NCI-H1694 treated with DMSO at 0.1 percent for 48 hours (cell line): ENCODE results near the gene BST2.

Source experiments
- DNase-seq: peaks from one replicate; lab custom pipeline; 2025; lab: John Stamatoyannopoulos, UW

The BST2 gene

GRCh38 chr19:17419621-17420474 is 14.4 kb upstream of the BST2 start, which contains the start of gene MVB12A:
Gene MVB12A (plus strand): TSS chr19:17420047. CDS start chr19:17420136, 89 bp downstream.
- peak; percentile 95 for DNase-seq

- no peak for DNase-seq
These were observed 13.8 kb upstream of the BST2 start for GRCh38 chr19:17419154-17419620.

- DNase-seq, result no peak
These were observed 13.3 kb upstream of the BST2 start for GRCh38 chr19:17418710-17419109.

- no peak for DNase-seq
These were observed 9.7 kb upstream of the BST2 start for GRCh38 chr19:17415121-17415520.

- DNase-seq, result no peak
These were observed 8.7 kb upstream of the BST2 start for GRCh38 chr19:17414097-17414496.

- no peak for DNase-seq
These were observed 6.4 kb upstream of the BST2 start for GRCh38 chr19:17411801-17412200.

- no peak for DNase-seq
These were observed 4.6 kb upstream of the BST2 start for GRCh38 chr19:17409990-17410389.

- no peak for DNase-seq
These were observed 1.4 kb upstream of the BST2 start for GRCh38 chr19:17406887-17407196.

GRCh38 chr19:17406046-17406886 is 836 bp upstream of the BST2 start:
- DNase-seq, result no peak

GRCh38 chr19:17404621-17405249 is 695 bp downstream of the BST2 start:
- DNase-seq, result no peak

- DNase-seq, result no peak
These were observed 1.4 kb downstream of the BST2 start for GRCh38 chr19:17404015-17404414.

GRCh38 chr19:17402982-17403855 is 2.2 kb downstream of the BST2 start:
- DNase-seq, result no peak

- DNase-seq, result no peak
These were observed 3.8 kb downstream of the BST2 start for GRCh38 chr19:17401628-17402027.

GRCh38 chr19:17398902-17399527 is 6.4 kb downstream of the BST2 start:
- no peak for DNase-seq

GRCh38 chr19:17394891-17395415 is 10.5 kb downstream of the BST2 start:
- no peak for DNase-seq

- no peak for DNase-seq
These were observed 11.5 kb downstream of the BST2 start, which contains the start of gene CCDC194 for GRCh38 chr19:17393914-17394313. Gene CCDC194 (minus strand): TSS chr19:17394196. CDS start chr19:17394158, 38 bp downstream.

- no peak for DNase-seq
These were observed 12.4 kb downstream of the BST2 start for GRCh38 chr19:17393002-17393401.

- DNase-seq, result no peak
These were observed 13.9 kb downstream of the BST2 start for GRCh38 chr19:17391371-17392151.

GRCh38 chr19:17390665-17391370 is 14.6 kb downstream of the BST2 start:
- DNase-seq, result peak; percentile 64
